ENCODE measurements around the gene HTRA3.

Gene HTRA3

GRCh38 chr4:8224975-8225625, 44.5 kb upstream of the HTRA3 start:
- DNase-seq (ENCODE audit: low spot score): no peak
- TF ChIP-seq CTCF (IDR thresholded peaks at IDR 0.05; ENCODE audit: extremely low read depth, missing control alignments): no peak

GRCh38 chr4:8225706-8226443, 43.7 kb upstream of the HTRA3 start:
- DNase-seq (ENCODE audit: low spot score): no peak
- TF ChIP-seq CTCF (IDR thresholded peaks at IDR 0.05; ENCODE audit: extremely low read depth, missing control alignments): no peak

GRCh38 chr4:8227201-8227770, 42.3 kb upstream of the HTRA3 start:
- DNase-seq (ENCODE audit: low spot score): no peak
- no peak for TF ChIP-seq CTCF (IDR thresholded peaks at IDR 0.05; ENCODE audit: extremely low read depth, missing control alignments)

- no peak for DNase-seq (ENCODE audit: low spot score)
- no peak for TF ChIP-seq CTCF (IDR thresholded peaks at IDR 0.05; ENCODE audit: extremely low read depth, missing control alignments)
These were observed 41.7 kb upstream of the HTRA3 start for GRCh38 chr4:8227771-8228318.

GRCh38 chr4:8228319-8229250, 41.0 kb upstream of the HTRA3 start:
- TF ChIP-seq CTCF (IDR thresholded peaks at IDR 0.05; ENCODE audit: extremely low read depth, missing control alignments): no peak
- DNase-seq (ENCODE audit: low spot score): peak; percentile 82

- TF ChIP-seq CTCF (IDR thresholded peaks at IDR 0.05; ENCODE audit: extremely low read depth, missing control alignments): no peak
- no peak for DNase-seq (ENCODE audit: low spot score)
These were observed 40.1 kb upstream of the HTRA3 start for GRCh38 chr4:8229331-8229975.

Measured in GM20000 (cell line).